ENCODE results near the gene SPATS2L. TPM values are rescaled to one million over a fixed set of nuclear protein-coding genes. Genes with fewer than 3 reads are reported as not detected.

The SPATS2L gene
- polyA plus RNA-seq, 1 of the 3 experiments (the other 2 are of a cell fraction): 86.8 TPM

- TF ChIP-seq FOXM1 (IDR thresholded peaks at IDR 0.05; ENCODE audit: low read depth) (no peak), ELF1 (IDR thresholded peaks at IDR 0.05) (no peak), EP300 (IDR thresholded peaks at IDR 0.05; ENCODE audit: borderline replicate concordance in 1 of 2, low read depth in 1 of 2, low read length in 1 of 2) (no peak), SIN3A (IDR thresholded peaks at IDR 0.05; ENCODE audit: borderline replicate concordance, low read depth, low read length) (no peak), RFX5 (IDR thresholded peaks at IDR 0.05; ENCODE audit: low read length) (no peak), GATA2 (CRISPR knock-in tag; IDR thresholded peaks at IDR 0.05) (no peak), JUND (IDR thresholded peaks at IDR 0.05) (no peak), NRF1 (IDR thresholded peaks at IDR 0.05; ENCODE audit: low read depth, low read length) (no peak)
- TF ChIP-seq, protein P1, sequence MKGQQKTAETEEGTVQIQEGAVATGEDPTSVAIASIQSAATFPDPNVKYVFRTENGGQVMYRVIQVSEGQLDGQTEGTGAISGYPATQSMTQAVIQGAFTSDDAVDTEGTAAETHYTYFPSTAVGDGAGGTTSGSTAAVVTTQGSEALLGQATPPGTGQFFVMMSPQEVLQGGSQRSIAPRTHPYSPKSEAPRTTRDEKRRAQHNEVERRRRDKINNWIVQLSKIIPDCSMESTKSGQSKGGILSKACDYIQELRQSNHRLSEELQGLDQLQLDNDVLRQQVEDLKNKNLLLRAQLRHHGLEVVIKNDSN (IDR thresholded peaks at IDR 0.05; ENCODE audit: borderline replicate concordance, low read depth): no peak
These were observed 216.7 kb downstream of the SPATS2L start (continued) for GRCh38 chr2:200523158-200523557.

GRCh38 chr2:200523604-200524003 is 217.1 kb downstream of the SPATS2L start:
- Histone ChIP-seq H3K27me3 (ENCODE audit: insufficient read depth) (no peaks in the 10 kb centered on the region; the same call in 1 of the 2 replicates), H3K9me3 (no peaks in the 10 kb centered on the region), H3K9ac (no peak overlapping the region), H3K4me3 (ENCODE audit: low read depth in 2 of 2, low read length in 1 of 2) (no peak overlapping the region), H3K36me3 (replicated peaks in 1 of 2; ENCODE audit: control insufficient read depth in 1 of 2, insufficient read depth in 2 of 2, low read length in 1 of 2) (no peaks in the 10 kb centered on the region), H3K79me2 (ENCODE audit: insufficient read depth) (peaks cover 25% of the 10 kb centered on the region), H3F3A (replicated peaks; ENCODE audit: insufficient read depth) (no peaks in the 10 kb centered on the region), H3K9me2 (no peaks in the 10 kb centered on the region), H3K27ac (ENCODE audit: low read depth in 2 of 2, low read length in 1 of 2) (no peak overlapping the region), H4K20me1 (ENCODE audit: insufficient read depth) (no peaks in the 10 kb centered on the region), H2AFZ (ENCODE audit: low read depth) (no peak overlapping the region), H3K4me1 (ENCODE audit: control insufficient read depth in 1 of 2, insufficient read depth in 2 of 2, low read depth in 1 of 2, low read length in 1 of 2) (peaks cover 11 to 13% of the 10 kb centered on the region in 2 experiments; a peak in 3 of 4 replicates), H3K4me2 (no peak overlapping the region)
- no peak for TF ChIP-seq TEAD4 (IDR thresholded peaks at IDR 0.05; ENCODE audit: borderline replicate concordance, insufficient read depth)
- no peak for TF ChIP-seq YY1 (IDR thresholded peaks at IDR 0.05; ENCODE audit: low read depth)
- TF ChIP-seq, protein P2, sequence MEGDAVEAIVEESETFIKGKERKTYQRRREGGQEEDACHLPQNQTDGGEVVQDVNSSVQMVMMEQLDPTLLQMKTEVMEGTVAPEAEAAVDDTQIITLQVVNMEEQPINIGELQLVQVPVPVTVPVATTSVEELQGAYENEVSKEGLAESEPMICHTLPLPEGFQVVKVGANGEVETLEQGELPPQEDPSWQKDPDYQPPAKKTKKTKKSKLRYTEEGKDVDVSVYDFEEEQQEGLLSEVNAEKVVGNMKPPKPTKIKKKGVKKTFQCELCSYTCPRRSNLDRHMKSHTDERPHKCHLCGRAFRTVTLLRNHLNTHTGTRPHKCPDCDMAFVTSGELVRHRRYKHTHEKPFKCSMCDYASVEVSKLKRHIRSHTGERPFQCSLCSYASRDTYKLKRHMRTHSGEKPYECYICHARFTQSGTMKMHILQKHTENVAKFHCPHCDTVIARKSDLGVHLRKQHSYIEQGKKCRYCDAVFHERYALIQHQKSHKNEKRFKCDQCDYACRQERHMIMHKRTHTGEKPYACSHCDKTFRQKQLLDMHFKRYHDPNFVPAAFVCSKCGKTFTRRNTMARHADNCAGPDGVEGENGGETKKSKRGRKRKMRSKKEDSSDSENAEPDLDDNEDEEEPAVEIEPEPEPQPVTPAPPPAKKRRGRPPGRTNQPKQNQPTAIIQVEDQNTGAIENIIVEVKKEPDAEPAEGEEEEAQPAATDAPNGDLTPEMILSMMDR (IDR thresholded peaks at IDR 0.05): no peak
- TF ChIP-seq RXRA (IDR thresholded peaks at IDR 0.05; ENCODE audit: borderline replicate concordance, low read depth): no peak
- TF ChIP-seq, protein P3, sequence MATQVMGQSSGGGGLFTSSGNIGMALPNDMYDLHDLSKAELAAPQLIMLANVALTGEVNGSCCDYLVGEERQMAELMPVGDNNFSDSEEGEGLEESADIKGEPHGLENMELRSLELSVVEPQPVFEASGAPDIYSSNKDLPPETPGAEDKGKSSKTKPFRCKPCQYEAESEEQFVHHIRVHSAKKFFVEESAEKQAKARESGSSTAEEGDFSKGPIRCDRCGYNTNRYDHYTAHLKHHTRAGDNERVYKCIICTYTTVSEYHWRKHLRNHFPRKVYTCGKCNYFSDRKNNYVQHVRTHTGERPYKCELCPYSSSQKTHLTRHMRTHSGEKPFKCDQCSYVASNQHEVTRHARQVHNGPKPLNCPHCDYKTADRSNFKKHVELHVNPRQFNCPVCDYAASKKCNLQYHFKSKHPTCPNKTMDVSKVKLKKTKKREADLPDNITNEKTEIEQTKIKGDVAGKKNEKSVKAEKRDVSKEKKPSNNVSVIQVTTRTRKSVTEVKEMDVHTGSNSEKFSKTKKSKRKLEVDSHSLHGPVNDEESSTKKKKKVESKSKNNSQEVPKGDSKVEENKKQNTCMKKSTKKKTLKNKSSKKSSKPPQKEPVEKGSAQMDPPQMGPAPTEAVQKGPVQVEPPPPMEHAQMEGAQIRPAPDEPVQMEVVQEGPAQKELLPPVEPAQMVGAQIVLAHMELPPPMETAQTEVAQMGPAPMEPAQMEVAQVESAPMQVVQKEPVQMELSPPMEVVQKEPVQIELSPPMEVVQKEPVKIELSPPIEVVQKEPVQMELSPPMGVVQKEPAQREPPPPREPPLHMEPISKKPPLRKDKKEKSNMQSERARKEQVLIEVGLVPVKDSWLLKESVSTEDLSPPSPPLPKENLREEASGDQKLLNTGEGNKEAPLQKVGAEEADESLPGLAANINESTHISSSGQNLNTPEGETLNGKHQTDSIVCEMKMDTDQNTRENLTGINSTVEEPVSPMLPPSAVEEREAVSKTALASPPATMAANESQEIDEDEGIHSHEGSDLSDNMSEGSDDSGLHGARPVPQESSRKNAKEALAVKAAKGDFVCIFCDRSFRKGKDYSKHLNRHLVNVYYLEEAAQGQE (IDR thresholded peaks at IDR 0.05; ENCODE audit: low read depth, low read length): no peak
- TF ChIP-seq NFIC (IDR thresholded peaks at IDR 0.05; ENCODE audit: borderline replicate concordance): no peak
- no peak for TF ChIP-seq RCOR1 (IDR thresholded peaks at IDR 0.05; ENCODE audit: low read length)
- TF ChIP-seq ELF1 (IDR thresholded peaks at IDR 0.05): no peak
- no peak for TF ChIP-seq TCF12 (IDR thresholded peaks at IDR 0.05)
- TF ChIP-seq EZH2phosphoT487 (IDR thresholded peaks at IDR 0.05; ENCODE audit: borderline replicate concordance, low read depth): no peak
- no peak for TF ChIP-seq GABPA (IDR thresholded peaks at IDR 0.05; ENCODE audit: low read depth)
- no peak for TF ChIP-seq RAD21 (IDR thresholded peaks at IDR 0.05; ENCODE audit: low read length)
- CTCF ChIA-PET: interaction anchor here (1.0 to 3.3 kb wide), 3 partner anchors 11 to 42 kb away, joined by 3 to 9 read pairs (median 8); partner anchors contain the start of gene KCTD18
- no peak for DNase-seq
- 89% methylated on average over 2 of the region's 2 CpGs for WGBS (ENCODE audit: low lambda C conversion rate)
- POLR2A ChIA-PET: no interaction called here
